ENCODE data around the gene NKD1.

GRCh38 chr16:50675686-50676610 is 127.8 kb downstream of the NKD1 start:
- TF ChIP-seq CTCF (IDR thresholded peaks at IDR 0.05): no peak
- no peak for TF ChIP-seq POLR2A (IDR thresholded peaks at IDR 0.05)
- TF ChIP-seq POLR2AphosphoS5 (IDR thresholded peaks at IDR 0.05; ENCODE audit: insufficient read depth in 1 of 2, low read depth in 1 of 2): no peak

All from vagina (tissue), 2 donors.